SU-DHL-6 (cell line): ENCODE results near the gene AHRR.
A peak's percentile ranks its signal among the peaks of the same experiment; 100 is the strongest.

Experiments used
- H2AFZ ChIP-seq: fragments of 200-600 bp; sonication (generic); 2 replicates; pipeline ENCODE4 v1.6.1; 2014; ENCODE audit warnings: low read depth, mild to moderate bottlenecking, moderate library complexity, mixed read lengths, antibody characterized with exemption, low read length; ENCODE audit not compliant: severe bottlenecking
- H3F3A ChIP-seq: fragments of 200-600 bp; shearing (Covaris generic); 2 replicates; pipeline ENCODE4 v1.6.0; 2016; ENCODE audit warnings: antibody characterized with exemption, mild to moderate bottlenecking; ENCODE audit not compliant: insufficient read depth
- H3K27ac ChIP-seq: fragments of 200-600 bp; sonication (generic); 2 replicates; pipeline ENCODE4 v1.5.1; 2016; ENCODE audit warnings: low read depth, mild to moderate bottlenecking, low read length, moderate library complexity, mixed read lengths
- H3K27me3 ChIP-seq: fragments of 200-600 bp; sonication (generic), shearing (Covaris generic); 2 replicates; pipeline ENCODE4 v1.6.0; 2014; ENCODE audit warnings: mild to moderate bottlenecking, low read length
- H3K36me3 ChIP-seq: fragments of 200-600 bp; sonication (generic); 2 replicates; pipeline ENCODE4 v1.6.1; 2014; ENCODE audit warnings: mild to moderate bottlenecking, low read length, mixed read lengths
- H3K4me2 ChIP-seq: fragments of 300-600, 200-600 bp; shearing (Covaris generic), sonication (generic); 2 replicates; pipeline ENCODE4 v1.6.0; 2014; ENCODE audit warnings: low read length, low read depth, mild to moderate bottlenecking; ENCODE audit not compliant: poor library complexity, severe bottlenecking
- H3K4me3 ChIP-seq: fragments of 200-600 bp; sonication (generic); 2 replicates; pipeline ENCODE4 v1.5.1; 2014; ENCODE audit warnings: antibody characterized with exemption, low read length, mild to moderate bottlenecking, mixed read lengths; ENCODE audit not compliant: insufficient read depth, poor library complexity, severe bottlenecking
- H3K79me2 ChIP-seq: fragments of 200-600 bp; sonication (generic); 2 replicates; pipeline ENCODE4 v1.6.1; 2014; ENCODE audit warnings: mild to moderate bottlenecking, low read length, moderate library complexity; ENCODE audit not compliant: insufficient read depth
- H3K9ac ChIP-seq: fragments of 200-600 bp; sonication (generic); 2 replicates; pipeline ENCODE4 v1.7.0; 2014; ENCODE audit warnings: mild to moderate bottlenecking, low read length
- H3K9me2 ChIP-seq: fragments of 200-600 bp; sonication (generic); replicated peaks from 2 replicates; pipeline ENCODE4 v1.6.1; 2014; ENCODE audit warnings: low read length; ENCODE audit not compliant: insufficient read depth
- H3K9me3 ChIP-seq: fragments of 200-600 bp; sonication (generic); 2 replicates; pipeline ENCODE4 v1.6.1; 2014; ENCODE audit warnings: low read length, mixed read lengths; ENCODE audit not compliant: insufficient read depth
- H4K20me1 ChIP-seq: fragments of 200-600 bp; sonication (generic); 2 replicates; pipeline ENCODE4 v1.6.1; 2014; ENCODE audit warnings: low read depth, mild to moderate bottlenecking, antibody characterized with exemption, low read length, moderate library complexity, mixed read lengths
- EZH2phosphoT487 ChIP-seq: fragments of 200-600 bp; sonication (generic), shearing (Covaris generic); conservative IDR thresholded peaks from 2 replicates; pipeline ENCODE4 v1.6.1; 2018; ENCODE audit warnings: mild to moderate bottlenecking, antibody characterized with exemption, low read length, moderate library complexity, mixed read lengths
- TF ChIP-seq, protein P1 (sequence below): fragments of 200-600 bp; sonication (generic); IDR thresholded peaks from one replicate; pipeline ENCODE4 v1.5.1; 2017; ENCODE audit warnings: antibody characterized with exemption, mild to moderate bottlenecking, low read length, moderate library complexity; ENCODE audit not compliant: insufficient read depth, poor library complexity, severe bottlenecking

AHRR gene

GRCh38 chr5:425714-426113 is 104.2 kb downstream of the AHRR start:
- H3K36me3 ChIP-seq: no peaks in the 10 kb centered on the region
- H4K20me1 ChIP-seq: no peaks in the 10 kb centered on the region
- H3K4me3 ChIP-seq: no peak overlapping the region
- no peaks in the 10 kb centered on the region for H3K9me2 ChIP-seq
- TF ChIP-seq, protein P1, sequence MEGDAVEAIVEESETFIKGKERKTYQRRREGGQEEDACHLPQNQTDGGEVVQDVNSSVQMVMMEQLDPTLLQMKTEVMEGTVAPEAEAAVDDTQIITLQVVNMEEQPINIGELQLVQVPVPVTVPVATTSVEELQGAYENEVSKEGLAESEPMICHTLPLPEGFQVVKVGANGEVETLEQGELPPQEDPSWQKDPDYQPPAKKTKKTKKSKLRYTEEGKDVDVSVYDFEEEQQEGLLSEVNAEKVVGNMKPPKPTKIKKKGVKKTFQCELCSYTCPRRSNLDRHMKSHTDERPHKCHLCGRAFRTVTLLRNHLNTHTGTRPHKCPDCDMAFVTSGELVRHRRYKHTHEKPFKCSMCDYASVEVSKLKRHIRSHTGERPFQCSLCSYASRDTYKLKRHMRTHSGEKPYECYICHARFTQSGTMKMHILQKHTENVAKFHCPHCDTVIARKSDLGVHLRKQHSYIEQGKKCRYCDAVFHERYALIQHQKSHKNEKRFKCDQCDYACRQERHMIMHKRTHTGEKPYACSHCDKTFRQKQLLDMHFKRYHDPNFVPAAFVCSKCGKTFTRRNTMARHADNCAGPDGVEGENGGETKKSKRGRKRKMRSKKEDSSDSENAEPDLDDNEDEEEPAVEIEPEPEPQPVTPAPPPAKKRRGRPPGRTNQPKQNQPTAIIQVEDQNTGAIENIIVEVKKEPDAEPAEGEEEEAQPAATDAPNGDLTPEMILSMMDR: no peak
- no peak for TF ChIP-seq EZH2phosphoT487
- H3K9ac ChIP-seq: no peak overlapping the region
- H3K4me2 ChIP-seq: no peak overlapping the region
- H3K79me2 ChIP-seq: no peaks in the 10 kb centered on the region
- H3K9me3 ChIP-seq: no peaks in the 10 kb centered on the region
- H3K27me3 ChIP-seq: no peaks in the 10 kb centered on the region
- H3K27ac ChIP-seq: peak overlapping the region; percentile 86; the same call in 1 of the 2 replicates
- peaks cover 4% of the 10 kb centered on the region; the same call in 1 of the 2 replicates for H3F3A ChIP-seq
- no peak overlapping the region for H2AFZ ChIP-seq

- Histone ChIP-seq H3K36me3 (no peaks in the 10 kb centered on the region), H3F3A (peaks cover 4% of the 10 kb centered on the region; the same call in 1 of the 2 replicates), H3K4me3 (no peak overlapping the region), H2AFZ (no peak overlapping the region), H3K9me2 (no peaks in the 10 kb centered on the region), H3K27me3 (no peaks in the 10 kb centered on the region), H3K4me2 (no peak overlapping the region), H3K9ac (no peak overlapping the region), H4K20me1 (no peaks in the 10 kb centered on the region), H3K9me3 (no peaks in the 10 kb centered on the region), H3K27ac (no peak overlapping the region), H3K79me2 (no peaks in the 10 kb centered on the region)
- TF ChIP-seq, protein P1: no peak
- no peak for TF ChIP-seq EZH2phosphoT487
Measured at GRCh38 chr5:426392-426976, 105.0 kb downstream of the AHRR start.

GRCh38 chr5:427415-428087 is 106.0 kb downstream of the AHRR start:
- no peaks in the 10 kb centered on the region for H3K9me2 ChIP-seq
- H3K4me2 ChIP-seq: no peak overlapping the region
- no peaks in the 10 kb centered on the region for H4K20me1 ChIP-seq
- no peak overlapping the region for H3K27ac ChIP-seq
- H3K9ac ChIP-seq: no peak overlapping the region
- H2AFZ ChIP-seq: no peak overlapping the region
- no peak for TF ChIP-seq EZH2phosphoT487
- TF ChIP-seq, protein P1: no peak
- no peaks in the 10 kb centered on the region for H3K9me3 ChIP-seq
- H3K79me2 ChIP-seq: no peaks in the 10 kb centered on the region
- no peaks in the 10 kb centered on the region for H3K27me3 ChIP-seq
- H3K36me3 ChIP-seq: no peaks in the 10 kb centered on the region
- peaks cover 4% of the 10 kb centered on the region; the same call in 1 of the 2 replicates for H3F3A ChIP-seq
- H3K4me3 ChIP-seq: no peak overlapping the region
